Measurements from ENCODE around the gene AKAP3.
A peak's percentile ranks its signal among the peaks of the same experiment; 100 is the strongest.

Gene AKAP3

GRCh38 chr12:4648501-4649357, at the start of gene AKAP3, which contains the start of gene NDUFA9:
Gene AKAP3 (minus strand): TSS chr12:4649051. CDS start chr12:4638196, 10,855 bp downstream.
Gene NDUFA9 (plus strand): TSS chr12:4649114. CDS start chr12:4649127, 13 bp downstream.
- peak; percentile 53 to 54 for DNase-seq (ENCODE audit: low read depth in 2 of 2, low spot score in 1 of 2)

- DNase-seq (ENCODE audit: low read depth in 2 of 2, low spot score in 1 of 2), result no peak
Observed at GRCh38 chr12:4690760-4691159, 41.9 kb upstream of the AKAP3 start.

- no peak for DNase-seq (ENCODE audit: low read depth in 2 of 2, low spot score in 1 of 2)
Observed at GRCh38 chr12:4685317-4685716, 36.5 kb upstream of the AKAP3 start.

GRCh38 chr12:4681732-4682131, 32.9 kb upstream of the AKAP3 start:
- DNase-seq (ENCODE audit: low read depth in 2 of 2, low spot score in 1 of 2), result no peak

GRCh38 chr12:4679711-4680110, 30.9 kb upstream of the AKAP3 start:
- no peak for DNase-seq (ENCODE audit: low read depth in 2 of 2, low spot score in 1 of 2)

GRCh38 chr12:4665236-4665635, 16.4 kb upstream of the AKAP3 start:
- no peak for DNase-seq (ENCODE audit: low read depth in 2 of 2, low spot score in 1 of 2)

- no peak for DNase-seq (ENCODE audit: low read depth in 2 of 2, low spot score in 1 of 2)
Observed at GRCh38 chr12:4663971-4664505, 15.2 kb upstream of the AKAP3 start.

GRCh38 chr12:4653691-4654090, 4.8 kb upstream of the AKAP3 start:
- DNase-seq (ENCODE audit: low read depth in 2 of 2, low spot score in 1 of 2), result no peak

- no peak for DNase-seq (ENCODE audit: low read depth in 2 of 2, low spot score in 1 of 2)
Observed at GRCh38 chr12:4653257-4653656, 4.4 kb upstream of the AKAP3 start.

GRCh38 chr12:4649358-4649661, 459 bp upstream of the AKAP3 start:
- no peak for DNase-seq (ENCODE audit: low read depth in 2 of 2, low spot score in 1 of 2)

- no peak for DNase-seq (ENCODE audit: low read depth in 2 of 2, low spot score in 1 of 2)
Observed at GRCh38 chr12:4648104-4648500, 749 bp downstream of the AKAP3 start.

- no peak for DNase-seq (ENCODE audit: low read depth in 2 of 2, low spot score in 1 of 2)
Observed at GRCh38 chr12:4645023-4645422, 3.8 kb downstream of the AKAP3 start.

GRCh38 chr12:4643747-4644146, 5.1 kb downstream of the AKAP3 start:
- DNase-seq (ENCODE audit: low read depth in 2 of 2, low spot score in 1 of 2), result no peak

- DNase-seq (ENCODE audit: low read depth in 2 of 2, low spot score in 1 of 2), result no peak
Observed at GRCh38 chr12:4630262-4630661, 18.6 kb downstream of the AKAP3 start.

- no peak for DNase-seq (ENCODE audit: low read depth in 2 of 2, low spot score in 1 of 2)
Observed at GRCh38 chr12:4628406-4628805, 20.4 kb downstream of the AKAP3 start.

GRCh38 chr12:4626543-4626942, 22.3 kb downstream of the AKAP3 start:
- no peak for DNase-seq (ENCODE audit: low read depth in 2 of 2, low spot score in 1 of 2)

GRCh38 chr12:4621511-4621910, 27.3 kb downstream of the AKAP3 start:
- no peak for DNase-seq (ENCODE audit: low read depth in 2 of 2, low spot score in 1 of 2)

GRCh38 chr12:4615667-4616066, 33.2 kb downstream of the AKAP3 start:
- DNase-seq (ENCODE audit: low read depth in 2 of 2, low spot score in 1 of 2), result no peak

- DNase-seq (ENCODE audit: low read depth in 2 of 2, low spot score in 1 of 2), result no peak
Observed at GRCh38 chr12:4610481-4610880, 38.4 kb downstream of the AKAP3 start.

- no peak for DNase-seq (ENCODE audit: low read depth in 2 of 2, low spot score in 1 of 2)
Observed at GRCh38 chr12:4609071-4609470, 39.8 kb downstream of the AKAP3 start.

GRCh38 chr12:4607056-4607455, 41.8 kb downstream of the AKAP3 start:
- DNase-seq (ENCODE audit: low read depth in 2 of 2, low spot score in 1 of 2), result no peak

GRCh38 chr12:4604684-4605193, 44.1 kb downstream of the AKAP3 start:
- peak; percentile 51 to 62 for DNase-seq (ENCODE audit: low read depth in 2 of 2, low spot score in 1 of 2)

GRCh38 chr12:4603946-4604345, 44.9 kb downstream of the AKAP3 start:
- no peak for DNase-seq (ENCODE audit: low read depth in 2 of 2, low spot score in 1 of 2)
